Measurements from ENCODE around the gene CHST9.

- TF ChIP-seq CTCF (IDR thresholded peaks at IDR 0.05) (no peak), POLR2A (IDR thresholded peaks at IDR 0.05) (no peak)
Observed at GRCh38 chr18:27081701-27082100, 103.4 kb downstream of the CHST9 start.
